ENCODE results near the gene FGF22.

Gene FGF22

GRCh38 chr19:593505-593904, 46.2 kb upstream of the FGF22 start:
- TF ChIP-seq CTCF (IDR thresholded peaks at IDR 0.05; ENCODE audit: low read depth, low read length, missing control alignments) = no peak
- H3K4me3 ChIP-seq (replicated peaks; ENCODE audit: low read depth, low read length) = no peak overlapping the region
- DNase-seq (ENCODE audit: extremely low read depth, low read depth) = no peak

GRCh38 chr19:594265-594870, 45.3 kb upstream of the FGF22 start:
- no peak for DNase-seq (ENCODE audit: extremely low read depth, low read depth)
- no peak overlapping the region for H3K4me3 ChIP-seq (replicated peaks; ENCODE audit: low read depth, low read length)
- TF ChIP-seq CTCF (IDR thresholded peaks at IDR 0.05; ENCODE audit: low read depth, low read length, missing control alignments) = no peak

GRCh38 chr19:595326-596262, 44.1 kb upstream of the FGF22 start:
- DNase-seq (ENCODE audit: extremely low read depth, low read depth) = no peak
- no peak for TF ChIP-seq CTCF (IDR thresholded peaks at IDR 0.05; ENCODE audit: low read depth, low read length, missing control alignments)
- no peak overlapping the region for H3K4me3 ChIP-seq (replicated peaks; ENCODE audit: low read depth, low read length)

- H3K4me3 ChIP-seq (replicated peaks; ENCODE audit: low read depth, low read length) = no peak overlapping the region
- no peak for DNase-seq (ENCODE audit: extremely low read depth, low read depth)
- TF ChIP-seq CTCF (IDR thresholded peaks at IDR 0.05; ENCODE audit: low read depth, low read length, missing control alignments) = no peak
Measured at GRCh38 chr19:596263-596655, 43.4 kb upstream of the FGF22 start.

- DNase-seq (ENCODE audit: extremely low read depth, low read depth) = no peak
- no peak for TF ChIP-seq CTCF (IDR thresholded peaks at IDR 0.05; ENCODE audit: low read depth, low read length, missing control alignments)
- H3K4me3 ChIP-seq (replicated peaks; ENCODE audit: low read depth, low read length) = no peak overlapping the region
Measured at GRCh38 chr19:597406-598315, 42.0 kb upstream of the FGF22 start.

- no peak overlapping the region for H3K4me3 ChIP-seq (replicated peaks; ENCODE audit: low read depth, low read length)
- no peak for DNase-seq (ENCODE audit: extremely low read depth, low read depth)
- TF ChIP-seq CTCF (IDR thresholded peaks at IDR 0.05; ENCODE audit: low read depth, low read length, missing control alignments) = no peak
Measured at GRCh38 chr19:601310-601709, 38.4 kb upstream of the FGF22 start.
